Calu3 (cell line): ENCODE measurements around the gene SPATA31E1. TPM values are rescaled to one million over a fixed set of nuclear protein-coding genes. Genes with fewer than 3 reads are reported as not detected.
"Not testable (repeated sequence)": the region's sequence is repeated elsewhere in the genome, so short reads cannot be mapped to it uniquely, and the experiment has no call there.

Experiments
- BruUV-seq: library from RNA; stranded (reverse); fragments of 400-500 nt; replicated peaks from 2 replicates; lab custom pipeline; 2021; lab: Mats Ljungman, UMichigan
- CTCF ChIA-PET: fragments of 300-600 bp; sonication (Branson Sonifier 250); formaldehyde crosslinking; loops from one replicate; lab custom pipeline; 2022; ENCODE audit warnings: antibody characterized with exemption; lab: Charles Lee
- DNase-seq: peaks from one replicate; pipeline ENCODE4 v3.0.0; 2022
- H3K27ac Mint-ChIP-seq: one replicate; pipeline ENCODE4 v1.8.0; 2022; ENCODE audit warnings: mixed read lengths; ENCODE audit not compliant: unreplicated experiment
- H3K27me3 Mint-ChIP-seq: one replicate; pipeline ENCODE4 v1.8.0; 2022; ENCODE audit warnings: mixed read lengths; ENCODE audit not compliant: unreplicated experiment
- H3K36me3 Mint-ChIP-seq: one replicate; pipeline ENCODE4 v1.8.0; 2022; ENCODE audit warnings: mild to moderate bottlenecking, moderate library complexity, mixed read lengths; ENCODE audit not compliant: insufficient read depth, unreplicated experiment
- H3K4me1 Mint-ChIP-seq: one replicate; pipeline ENCODE4 v1.8.0; 2022; ENCODE audit warnings: mild to moderate bottlenecking, low read depth, mixed read lengths; ENCODE audit not compliant: unreplicated experiment
- H3K4me3 Mint-ChIP-seq: one replicate; pipeline ENCODE4 v1.8.0; 2022; ENCODE audit warnings: mild to moderate bottlenecking, low read depth, moderate library complexity, mixed read lengths; ENCODE audit not compliant: unreplicated experiment
- H3K9me3 Mint-ChIP-seq: one replicate; pipeline ENCODE4 v1.8.0; 2022; ENCODE audit warnings: low read depth, mixed read lengths; ENCODE audit not compliant: unreplicated experiment
- CTCF ChIP-seq: fragments of 200-600 bp; IDR thresholded peaks from one replicate; pipeline ENCODE4 v1.8.0; 2022; ENCODE audit warnings: antibody characterized with exemption; ENCODE audit not compliant: unreplicated experiment
- intact Hi-C: fragments of 100-400 bp; cut with micrococcal nuclease; formaldehyde crosslinking; loops from one replicate; pipeline ENCODE4 v1.10.0; 2022; ENCODE audit not compliant: unreplicated experiment
- total RNA-seq: library from RNA; stranded (reverse); gene quantifications from 2 replicates; pipeline ENCODE4 v1.2.3, GENCODE V29; 2022

The SPATA31E1 gene
- total RNA-seq, 1 experiment from 2014 or later: not detected

- no peaks in the 10 kb centered on the region for H3K27me3 Mint-ChIP-seq
- H3K4me3 Mint-ChIP-seq: no peak overlapping the region
- TF ChIP-seq CTCF: no peak
- H3K36me3 Mint-ChIP-seq: no peaks in the 10 kb centered on the region
- no TSS peak for BruUV-seq
- intact Hi-C loops: no loop called here
- CTCF ChIA-PET: no interaction called here
- no peaks in the 10 kb centered on the region for H3K4me1 Mint-ChIP-seq
- no peaks in the 10 kb centered on the region for H3K9me3 Mint-ChIP-seq
- no peak for DNase-seq
- no peak overlapping the region for H3K27ac Mint-ChIP-seq
These were observed 10.3 kb downstream of the SPATA31E1 start for GRCh38 chr9:87892956-87893355.

- intact Hi-C loops: no loop called here
These were observed 12.4 kb downstream of the SPATA31E1 start for GRCh38 chr9:87894998-87895625.

DNA sequence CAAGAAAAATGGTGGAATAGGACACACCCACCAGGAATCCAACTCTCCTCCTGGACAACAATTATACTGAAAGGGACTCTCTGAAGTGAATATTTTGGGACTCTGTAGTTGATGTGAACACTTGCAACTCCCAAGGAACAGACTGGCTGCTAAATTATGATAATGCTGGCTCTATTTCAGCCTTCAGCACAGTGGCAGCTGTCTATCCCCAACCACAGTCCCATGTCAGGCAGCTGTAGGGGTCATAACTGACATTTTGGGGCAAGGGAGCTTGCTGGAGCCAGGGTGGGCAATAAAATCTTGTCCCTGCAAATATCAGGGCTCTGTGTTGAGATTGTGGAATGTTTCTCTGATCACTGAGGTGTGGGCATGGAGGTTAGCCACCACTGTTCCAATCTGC, 14.2 kb downstream of the SPATA31E1 start:
- intact Hi-C loops: no loop called here
- no peak overlapping the region for H3K27ac Mint-ChIP-seq
- BruUV-seq: no TSS peak
- H3K27me3 Mint-ChIP-seq: no peaks in the 10 kb centered on the region
- CTCF ChIA-PET: no interaction called here
- no peaks in the 10 kb centered on the region for H3K36me3 Mint-ChIP-seq
- peaks cover 2% of the 10 kb centered on the region for H3K9me3 Mint-ChIP-seq
- no peak for TF ChIP-seq CTCF
- no peaks in the 10 kb centered on the region for H3K4me1 Mint-ChIP-seq
- H3K4me3 Mint-ChIP-seq: no peak overlapping the region
- DNase-seq: no peak

More at GRCh38 chr9:87894998-87895625, 12.4 kb downstream of the SPATA31E1 start:
- no TSS peak for BruUV-seq
- Mint-ChIP-seq H3K4me1 (no peaks in the 10 kb centered on the region), H3K4me3 (no peak overlapping the region), H3K27me3 (no peaks in the 10 kb centered on the region), H3K36me3 (no peaks in the 10 kb centered on the region), H3K27ac (no peak overlapping the region), H3K9me3 (no peaks in the 10 kb centered on the region)
- CTCF ChIA-PET: no interaction called here
- no peak for DNase-seq
- TF ChIP-seq CTCF: no peak

DNA sequence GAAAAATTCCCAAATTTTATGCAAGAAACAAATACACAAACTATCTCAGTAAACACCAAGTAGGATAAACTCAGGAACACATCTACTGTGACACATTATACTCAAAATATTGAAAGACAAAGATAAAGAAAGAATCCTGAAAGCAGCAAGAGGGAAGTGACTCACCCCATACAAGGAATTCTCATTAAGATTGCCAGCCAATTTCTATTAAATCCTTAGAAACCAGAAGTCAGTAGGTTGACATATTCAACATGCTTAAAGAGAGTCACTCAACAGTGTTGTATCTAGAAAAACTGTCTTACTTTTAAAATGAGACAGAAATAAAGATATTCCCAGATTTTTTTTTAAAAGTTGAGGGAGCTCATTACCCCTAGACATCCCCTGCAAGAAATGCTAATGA, 15.5 kb downstream of the SPATA31E1 start:
- intact Hi-C loops: no loop called here
- peaks cover 3% of the 10 kb centered on the region for H3K9me3 Mint-ChIP-seq
- no peak for DNase-seq
- CTCF ChIA-PET: no interaction called here
- no peaks in the 10 kb centered on the region for H3K36me3 Mint-ChIP-seq
- no peak for TF ChIP-seq CTCF
- no peaks in the 10 kb centered on the region for H3K27me3 Mint-ChIP-seq
- no TSS peak for BruUV-seq
- H3K27ac Mint-ChIP-seq: no peak overlapping the region
- no peak overlapping the region for H3K4me3 Mint-ChIP-seq
- H3K4me1 Mint-ChIP-seq: no peaks in the 10 kb centered on the region

- H3K4me1 Mint-ChIP-seq, DNase-seq, H3K36me3 Mint-ChIP-seq, intact Hi-C loops, H3K27ac Mint-ChIP-seq, H3K27me3 Mint-ChIP-seq, H3K4me3 Mint-ChIP-seq, BruUV-seq, H3K9me3 Mint-ChIP-seq, CTCF ChIA-PET: not testable (repeated sequence)
These were observed 19.7 kb downstream of the SPATA31E1 start for GRCh38 chr9:87902371-87902770.
